SIG-M5 (cell line): ENCODE results near the gene ARHGAP15.
A peak's percentile ranks its signal among the peaks of the same experiment; 100 is the strongest.

ENCODE experiments used
- DNase-seq: peaks from one replicate; lab custom pipeline; 2025; lab: John Stamatoyannopoulos, UW

Gene ARHGAP15

DNA sequence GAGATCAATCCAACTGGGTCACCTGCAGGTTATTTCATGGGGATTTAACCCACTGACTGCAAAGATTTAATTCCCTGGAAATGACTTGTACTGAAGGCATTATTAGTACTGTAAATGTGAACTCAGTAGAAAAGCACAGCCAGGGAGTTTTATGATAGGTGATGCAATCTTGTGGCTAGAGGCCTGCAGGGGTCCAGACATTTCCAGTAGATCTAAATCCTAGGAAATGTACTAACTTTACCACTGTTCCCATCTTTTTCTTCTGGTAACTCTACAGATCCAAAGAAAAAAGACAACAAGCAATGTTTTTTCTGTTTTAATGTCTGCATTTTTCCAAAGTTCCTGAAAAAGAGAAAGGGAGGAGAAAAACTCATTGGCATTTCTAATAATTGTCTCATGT is 500.1 kb downstream of the ARHGAP15 start:
- no peak for DNase-seq

DNA sequence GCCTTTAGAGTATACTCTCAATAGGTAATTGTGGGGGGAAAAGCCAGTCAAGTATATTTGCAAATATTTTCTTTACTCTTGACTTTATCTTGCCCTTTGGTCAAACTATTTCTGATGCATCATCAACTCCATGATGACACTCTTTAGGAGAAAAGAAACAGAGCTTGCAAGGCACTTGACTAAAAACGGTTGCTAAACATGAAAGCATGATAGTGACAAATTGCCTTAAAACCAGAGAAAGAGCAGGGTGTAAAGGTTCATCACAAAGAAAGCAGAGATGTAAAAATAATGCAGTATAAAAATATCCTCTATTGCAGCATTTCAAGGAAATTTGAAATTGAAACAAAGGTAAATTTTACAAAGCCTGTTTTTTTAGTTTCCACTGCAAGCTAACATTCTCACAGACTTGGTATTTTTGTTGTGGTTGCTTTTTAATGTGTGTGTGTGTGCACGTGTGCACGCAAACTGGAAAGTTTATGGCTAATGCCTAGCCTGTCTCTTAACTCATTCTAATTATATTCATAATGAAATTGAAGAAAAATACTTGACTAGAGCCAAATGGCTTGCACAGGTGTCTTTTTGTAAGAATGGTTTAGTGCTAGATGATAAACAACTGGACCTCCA is 503.6 kb downstream of the ARHGAP15 start:
- no peak for DNase-seq

- DNase-seq, result no peak
Measured at GRCh38 chr2:143633419-143633818, 504.2 kb downstream of the ARHGAP15 start.

DNA sequence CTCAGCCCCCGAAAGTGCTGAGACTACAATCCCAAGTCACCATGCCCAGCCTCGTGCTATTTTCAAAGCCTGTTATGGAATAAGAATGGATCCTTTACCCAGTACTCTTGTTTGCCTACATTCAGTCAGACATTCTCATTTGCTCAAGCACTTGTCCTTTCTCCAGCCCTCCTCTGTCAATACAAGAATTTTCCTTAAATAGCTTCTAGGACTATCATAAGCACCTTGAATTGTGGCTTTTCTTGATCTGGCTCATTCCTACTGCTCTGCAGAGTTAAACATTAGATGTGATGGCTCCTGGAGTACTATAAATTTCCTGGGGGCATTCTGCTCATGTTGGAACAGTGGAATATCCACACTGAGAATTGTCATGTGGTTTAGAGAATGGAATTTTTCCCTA is 506.1 kb downstream of the ARHGAP15 start:
- no peak for DNase-seq

DNA sequence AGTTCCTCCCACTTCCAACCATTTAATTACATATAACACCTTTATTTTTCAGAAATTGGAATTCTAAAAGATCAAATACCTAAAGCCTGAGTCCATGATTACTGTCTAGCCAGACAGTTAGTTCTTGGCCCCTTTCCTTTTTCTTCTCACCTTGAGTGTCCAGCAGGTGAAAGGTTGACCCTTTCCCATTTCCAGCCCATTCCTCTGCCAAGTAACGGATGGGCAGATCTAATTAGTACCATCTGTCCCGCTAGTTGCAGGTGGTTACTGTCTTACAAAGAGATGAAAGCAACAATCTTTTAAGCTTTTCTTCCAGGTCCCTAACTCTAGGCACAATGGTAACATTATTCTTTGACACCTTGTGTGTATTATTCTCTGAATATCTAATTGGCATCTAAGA is 506.7 kb downstream of the ARHGAP15 start:
- no peak for DNase-seq

GRCh38 chr2:143640826-143641225 is 511.6 kb downstream of the ARHGAP15 start:
- DNase-seq, result no peak

- no peak for DNase-seq
Measured at GRCh38 chr2:143645921-143646645, 516.9 kb downstream of the ARHGAP15 start.

DNA sequence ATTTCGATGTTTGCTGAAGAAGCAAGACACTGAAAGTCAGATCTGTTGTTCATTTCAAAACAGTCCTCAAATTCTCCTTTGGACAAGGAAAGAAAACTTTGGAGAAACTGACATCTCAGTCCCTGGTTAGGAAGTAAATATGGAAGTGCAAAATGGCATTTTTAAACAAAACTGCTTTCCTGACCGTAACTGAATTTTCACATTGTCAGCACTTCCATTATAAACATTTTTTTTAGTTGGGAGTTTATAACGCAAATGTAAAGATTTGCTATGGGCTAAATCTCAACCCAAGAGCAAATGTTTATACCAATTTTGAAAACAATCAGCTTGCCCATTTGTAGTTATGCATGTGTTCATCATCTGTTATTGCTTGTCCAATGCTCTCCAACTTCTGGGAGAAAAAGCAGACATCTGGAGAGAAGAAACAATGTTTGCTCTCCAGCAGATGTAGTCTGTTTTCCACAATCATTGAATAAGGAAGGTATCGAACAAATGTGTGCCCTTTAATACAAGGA is 520.1 kb downstream of the ARHGAP15 start:
- no peak for DNase-seq

GRCh38 chr2:143652692-143653091 is 523.5 kb downstream of the ARHGAP15 start:
- no peak for DNase-seq

GRCh38 chr2:143668234-143668633 is 539.0 kb downstream of the ARHGAP15 start:
- DNase-seq, result no peak

DNA sequence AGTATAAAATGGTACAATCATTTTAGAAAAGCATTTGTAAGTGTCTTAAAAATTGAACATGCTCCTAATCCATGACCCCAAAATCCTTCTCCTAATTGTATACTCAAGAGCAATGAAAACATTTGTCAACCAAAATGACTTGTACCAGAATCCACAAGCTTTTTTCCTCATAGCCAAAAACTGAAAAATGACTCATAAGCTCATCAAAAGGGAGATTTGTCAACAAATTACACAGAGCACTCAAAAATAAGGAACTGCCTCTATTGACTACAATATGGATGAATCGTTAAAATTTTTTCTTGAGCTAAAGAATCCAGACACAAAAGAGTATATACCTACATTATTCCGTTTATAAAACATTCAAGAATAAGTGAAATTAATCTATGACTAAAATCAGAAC is 544.8 kb downstream of the ARHGAP15 start:
- DNase-seq, result peak; percentile 13

DNA sequence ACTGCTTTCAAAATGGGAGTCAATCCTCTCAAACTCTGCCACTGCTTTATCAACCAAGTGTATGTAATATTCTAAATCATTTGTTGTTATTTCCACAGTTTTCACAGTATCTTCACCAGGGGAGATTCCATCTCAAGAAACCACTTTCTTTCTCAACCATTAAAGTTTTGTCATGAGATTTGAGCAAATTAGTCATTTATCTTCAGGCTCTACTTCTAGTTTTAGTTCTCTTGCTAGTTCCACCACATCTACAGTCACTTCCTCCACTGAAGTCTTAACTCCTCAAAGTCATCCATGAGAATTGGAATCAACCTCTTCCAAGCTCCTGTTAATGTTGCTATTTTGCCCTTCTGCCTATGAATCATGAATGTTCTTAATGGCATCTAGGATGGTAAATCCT is 545.8 kb downstream of the ARHGAP15 start:
- DNase-seq, result no peak

GRCh38 chr2:143679617-143680016 is 550.4 kb downstream of the ARHGAP15 start:
- no peak for DNase-seq

DNA sequence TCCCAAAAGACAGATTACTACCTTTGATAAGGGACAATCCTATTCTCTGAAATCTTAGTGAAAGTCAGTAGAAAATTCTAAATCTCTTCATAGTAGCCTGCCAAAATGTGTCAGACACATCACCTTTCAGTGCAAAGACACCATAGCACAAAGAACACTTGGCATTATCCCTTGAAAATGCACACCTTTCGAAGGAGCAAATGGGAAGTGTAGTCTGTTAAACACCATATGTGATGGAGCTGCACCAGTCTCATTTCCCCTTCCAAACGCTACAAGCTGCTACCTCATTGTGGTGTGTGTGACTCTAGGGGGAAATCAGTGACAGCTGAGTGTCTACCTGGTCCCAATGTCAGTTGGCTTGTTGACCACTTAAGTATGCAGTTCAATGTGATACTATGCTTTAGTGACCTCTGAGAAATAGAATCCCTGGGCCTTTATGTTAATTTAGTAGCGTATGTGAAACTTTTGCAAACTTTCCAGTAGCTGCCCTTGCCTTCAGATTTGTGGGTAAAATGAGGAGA is 551.7 kb downstream of the ARHGAP15 start:
- DNase-seq, result no peak

DNA sequence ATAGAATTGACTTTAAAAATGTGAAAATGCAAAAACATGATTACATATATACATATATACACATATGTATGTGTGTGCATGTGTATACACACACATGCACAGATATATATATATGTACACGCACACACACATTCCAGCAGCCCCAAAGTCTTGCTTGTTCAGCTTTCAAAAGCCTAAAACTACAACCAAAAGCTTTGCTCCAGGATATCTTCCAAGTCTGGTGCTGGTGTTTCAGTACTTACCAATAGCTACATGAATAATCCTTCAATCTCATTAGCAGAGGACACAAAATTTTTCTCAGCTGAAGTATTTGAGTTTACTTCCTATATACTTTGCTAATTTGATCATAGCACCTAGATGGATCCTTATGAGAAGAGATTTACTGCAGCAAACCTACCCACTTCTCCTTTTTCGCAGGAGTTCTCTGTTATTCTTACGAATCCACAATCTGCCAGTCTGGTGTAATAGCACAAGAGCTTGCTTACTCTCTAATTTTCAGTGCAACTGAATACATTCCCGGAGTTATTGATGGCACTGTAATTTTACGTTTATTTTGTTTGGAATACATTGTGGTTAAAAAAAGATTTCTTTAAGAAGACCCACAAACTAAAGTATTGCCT is 553.3 kb downstream of the ARHGAP15 start:
- no peak for DNase-seq

DNA sequence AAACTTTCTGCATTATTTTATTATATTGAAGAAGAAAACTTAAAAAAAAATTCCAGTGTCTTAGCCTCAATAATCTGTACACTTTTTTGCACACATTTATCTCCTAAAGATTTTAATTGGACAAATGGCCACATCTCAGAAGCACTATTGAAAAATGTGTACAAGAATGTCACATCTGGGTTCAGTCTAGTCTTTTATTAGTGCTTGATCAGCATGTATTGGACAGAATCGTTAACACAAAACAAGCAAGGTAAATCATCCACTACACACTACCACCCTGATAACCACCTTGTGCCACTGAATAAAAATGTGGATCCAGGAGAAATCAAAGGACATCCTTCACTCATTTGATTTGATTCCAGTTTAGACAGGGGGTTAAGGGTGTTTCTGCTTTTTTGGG is 554.8 kb downstream of the ARHGAP15 start:
- no peak for DNase-seq

DNA sequence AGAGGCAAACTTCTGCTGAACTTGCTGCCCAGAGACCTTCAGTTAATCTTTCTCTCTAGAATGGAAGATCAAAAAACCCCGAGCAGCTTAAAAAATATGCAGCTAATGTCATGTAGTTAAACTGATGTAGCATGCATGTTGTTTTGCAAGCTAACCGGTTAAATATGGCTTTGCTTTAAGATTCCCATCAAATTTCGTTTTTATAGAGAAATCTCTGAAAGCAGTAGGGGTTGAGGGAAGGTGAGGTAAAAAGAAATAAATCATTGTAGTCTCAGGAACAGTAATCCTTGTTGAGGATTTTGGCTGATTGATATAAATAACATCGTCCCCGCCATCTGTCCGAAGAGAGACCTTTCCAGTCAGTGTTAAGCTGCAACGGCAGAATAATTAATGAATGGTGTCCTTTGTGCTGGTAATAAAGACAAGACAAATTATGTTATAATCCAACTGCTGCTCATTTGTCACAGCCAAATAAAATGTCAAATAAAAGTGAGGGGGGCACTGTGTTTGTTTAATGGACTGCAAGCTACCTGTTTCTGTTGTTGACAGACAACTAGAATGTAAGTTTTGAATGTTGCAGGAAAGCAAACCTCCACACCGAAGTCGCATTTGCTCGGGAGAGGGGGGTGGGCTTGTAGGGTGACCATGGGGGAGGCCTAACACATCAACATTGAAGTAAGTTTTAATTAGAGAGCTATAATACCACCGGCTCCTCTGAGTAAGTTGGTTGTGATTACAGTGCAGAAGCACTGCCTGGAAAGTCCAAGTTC is 555.5 kb downstream of the ARHGAP15 start:
- DNase-seq, result no peak

GRCh38 chr2:143685421-143686078 is 556.3 kb downstream of the ARHGAP15 start:
- no peak for DNase-seq

GRCh38 chr2:143686585-143687164 is 557.5 kb downstream of the ARHGAP15 start:
- no peak for DNase-seq

DNA sequence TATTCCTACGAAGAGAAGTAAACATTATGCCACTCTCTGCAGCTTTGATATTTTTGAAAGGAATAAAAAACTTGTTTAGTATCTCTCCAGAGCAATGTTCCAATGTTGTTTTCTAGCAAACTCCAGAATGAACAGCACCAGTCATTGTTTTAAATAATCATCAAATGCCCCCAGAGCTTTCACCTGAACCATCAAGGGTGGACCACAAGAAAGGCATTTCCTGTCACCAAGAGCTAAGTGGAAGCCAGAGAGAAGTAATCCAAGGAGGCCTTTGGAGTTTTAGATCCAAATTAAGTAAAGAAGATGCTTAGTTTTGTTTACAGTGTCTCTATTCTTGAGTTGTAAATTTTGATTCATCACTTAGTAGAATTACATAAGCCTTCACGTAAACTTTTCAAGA is 559.0 kb downstream of the ARHGAP15 start:
- no peak for DNase-seq

DNA sequence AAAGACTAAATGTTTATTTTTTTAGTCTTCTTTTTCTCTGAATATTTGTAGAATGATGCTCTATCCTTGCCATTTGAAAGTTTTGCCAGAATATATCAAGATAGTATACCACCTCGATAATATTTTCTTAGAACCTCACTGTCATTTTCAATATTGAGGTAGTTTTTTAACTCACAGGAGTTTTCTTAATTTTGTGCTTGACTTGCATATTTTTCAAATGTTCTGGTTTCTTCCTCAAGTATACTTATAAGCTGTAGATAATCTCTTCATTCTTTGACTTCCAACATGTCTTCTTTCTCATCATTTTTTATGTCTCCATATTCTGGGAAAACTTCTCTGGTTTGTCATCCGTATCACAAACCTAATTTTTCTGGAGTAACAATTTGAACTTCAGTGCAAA is 559.6 kb downstream of the ARHGAP15 start:
- DNase-seq, result no peak
